TTC549 (cell line): ENCODE measurements around the gene LILRB4.
"Not testable (repeated sequence)": the region's sequence is repeated elsewhere in the genome, so short reads cannot be mapped to it uniquely, and the experiment has no call there.

Source experiments
- FAIRE-seq: peaks from 2 replicates; lab custom pipeline; 2012; peaks lifted over from hg19 to GRCh38; lab: Jason Lieb, UNC

The LILRB4 gene

DNA sequence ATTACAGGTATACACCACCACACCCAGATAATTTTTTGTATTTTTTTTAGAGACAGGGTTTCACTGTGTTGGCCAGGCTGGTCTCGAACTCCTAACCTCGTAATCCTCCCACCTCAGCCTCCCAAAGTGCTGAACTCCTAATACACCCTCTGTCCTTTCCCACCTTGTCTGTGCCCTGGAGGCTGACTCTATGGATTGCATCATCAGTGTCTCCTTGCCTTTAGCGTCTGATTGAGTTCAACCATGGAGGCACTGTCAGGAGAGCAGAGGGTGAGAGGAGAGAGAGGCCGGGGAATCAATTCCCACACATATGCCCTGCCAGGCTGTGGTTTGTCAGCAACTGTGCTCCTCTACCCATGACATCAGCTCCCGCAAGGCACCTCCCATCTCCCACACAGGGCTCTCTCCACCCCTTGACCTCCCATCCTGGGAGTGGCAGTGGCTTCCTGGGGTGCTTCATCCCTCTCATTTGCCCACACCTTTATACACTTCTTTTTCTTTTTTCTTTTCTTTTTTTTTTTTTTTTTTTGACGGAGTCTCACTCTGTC lies 12.6 kb upstream of the LILRB4 start:
- FAIRE-seq, result no peak

DNA sequence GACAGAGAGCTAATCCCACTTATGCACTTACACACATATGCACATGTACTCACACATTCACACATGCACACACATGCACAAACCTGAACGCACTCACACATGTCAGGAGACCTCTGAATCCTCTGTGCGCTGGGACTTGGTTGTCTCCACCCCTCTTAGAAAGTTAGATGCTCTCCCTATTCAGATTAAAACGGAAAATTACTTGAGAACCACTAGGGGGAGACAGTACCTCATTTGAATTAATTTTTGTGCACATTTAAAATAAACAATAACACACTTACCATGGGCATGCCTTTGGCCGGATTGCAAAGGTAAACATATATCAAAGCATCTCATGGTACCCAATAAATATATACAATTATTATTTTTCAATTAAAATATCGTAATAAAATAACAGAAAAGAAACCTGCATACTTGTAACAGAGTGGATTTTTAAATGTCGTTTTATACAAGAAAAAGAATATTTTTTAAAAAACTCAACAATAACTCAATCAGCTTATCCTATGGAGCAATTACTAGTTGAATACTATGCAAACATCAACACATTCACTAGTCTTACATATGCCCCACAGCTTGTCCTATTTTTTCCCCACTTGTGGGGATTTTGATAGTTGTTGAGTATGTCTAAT lies 9.5 kb upstream of the LILRB4 start:
- peak; percentile 57 for FAIRE-seq

DNA sequence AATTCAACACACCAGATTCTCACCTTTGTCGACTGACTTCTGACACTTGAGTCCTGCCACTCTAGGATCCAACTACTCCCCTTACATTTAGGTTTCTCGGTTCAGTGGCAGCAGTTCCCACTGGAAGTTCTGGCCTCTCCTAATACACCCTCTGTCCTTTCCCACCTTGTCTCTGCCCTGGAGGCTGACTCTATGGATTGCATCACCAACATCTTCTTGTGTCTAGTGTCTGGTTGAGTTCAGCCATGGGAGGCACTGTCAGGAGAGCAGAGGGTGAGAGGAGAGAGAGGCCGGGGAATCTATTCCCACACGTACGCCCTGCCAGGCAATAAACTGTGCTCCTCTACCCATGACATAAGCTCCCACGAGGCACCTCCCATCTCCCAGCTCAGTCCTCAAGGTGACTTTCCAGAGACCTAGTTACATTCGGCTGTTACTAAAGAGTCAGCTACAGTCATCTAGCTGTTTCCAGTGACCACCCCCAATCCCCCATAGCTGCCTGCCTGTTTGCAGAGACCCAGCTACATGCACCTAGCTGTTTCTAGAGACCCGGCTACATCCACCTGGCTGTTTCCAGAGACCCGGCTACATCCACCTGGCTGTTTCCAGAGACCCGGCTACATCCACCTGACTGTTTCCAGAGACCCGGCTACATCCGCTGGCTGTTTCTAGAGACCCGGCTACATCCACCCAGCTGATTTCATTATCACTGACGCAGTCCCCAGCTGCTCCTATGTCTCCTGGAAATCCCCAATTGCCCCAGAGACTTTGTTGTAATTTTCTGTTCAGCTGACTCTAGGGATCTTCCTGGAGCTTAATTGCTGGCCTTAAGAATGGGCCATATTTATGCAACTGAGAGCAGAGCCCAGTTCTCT lies 8.1 kb upstream of the LILRB4 start:
- FAIRE-seq, result no peak

DNA sequence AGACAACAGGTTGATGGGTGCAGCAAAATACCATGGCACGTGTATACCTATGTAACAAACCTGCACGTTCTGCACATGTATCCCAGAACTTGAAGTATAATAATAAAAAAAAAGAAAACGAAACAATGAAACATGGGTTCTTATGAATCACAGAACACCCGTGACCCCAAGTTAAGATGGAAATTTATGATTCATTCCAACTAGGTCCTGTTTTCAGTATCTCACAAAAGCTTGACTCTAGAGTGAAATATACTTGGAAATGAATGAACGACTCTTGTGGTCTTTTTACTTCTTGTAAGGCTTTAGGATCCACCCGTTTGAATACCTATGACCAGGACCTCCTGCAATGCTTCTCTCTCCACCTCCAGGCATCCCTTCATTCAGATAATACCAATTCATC lies 3.5 kb upstream of the LILRB4 start:
- no peak for FAIRE-seq

DNA sequence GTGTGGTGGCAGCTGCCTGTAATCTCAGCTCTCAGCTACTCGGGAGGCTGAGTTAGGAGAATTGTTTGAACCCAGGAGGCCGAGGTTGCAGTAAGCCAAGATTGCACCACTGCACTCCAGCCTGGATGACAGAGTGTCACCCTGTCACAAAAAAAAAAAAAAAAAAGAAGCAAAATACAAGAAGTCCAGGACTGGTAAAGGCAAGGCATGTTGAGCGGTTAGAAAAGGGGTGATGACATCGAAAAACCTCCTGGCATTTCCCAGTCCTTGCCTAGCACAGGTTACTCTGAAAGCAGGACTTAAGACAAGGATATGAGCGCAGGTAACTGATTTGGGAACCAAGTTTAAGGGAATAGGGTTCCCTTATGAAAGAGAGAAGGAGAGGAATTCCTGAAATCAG lies 2.5 kb upstream of the LILRB4 start:
- FAIRE-seq, result no peak

DNA sequence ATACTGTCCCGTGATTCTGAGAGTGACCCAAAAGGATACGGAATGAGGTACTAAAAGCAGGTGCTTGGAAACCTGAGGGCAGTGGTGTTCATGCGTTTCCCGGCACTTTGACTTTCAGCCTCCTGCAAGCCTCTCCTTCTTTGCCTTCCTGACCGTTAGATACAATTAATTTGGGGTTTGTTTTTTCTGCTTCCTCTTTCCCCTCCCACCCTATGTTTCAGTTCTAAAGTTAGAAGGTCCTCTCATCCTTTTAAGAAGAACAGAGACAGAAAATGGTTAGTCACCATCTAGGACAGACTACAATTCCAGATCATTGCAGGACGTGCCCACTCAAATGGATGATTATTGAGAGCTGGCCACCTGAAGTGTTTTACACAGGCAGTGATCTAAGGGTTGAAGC lies 1.8 kb upstream of the LILRB4 start:
- no peak for FAIRE-seq

DNA sequence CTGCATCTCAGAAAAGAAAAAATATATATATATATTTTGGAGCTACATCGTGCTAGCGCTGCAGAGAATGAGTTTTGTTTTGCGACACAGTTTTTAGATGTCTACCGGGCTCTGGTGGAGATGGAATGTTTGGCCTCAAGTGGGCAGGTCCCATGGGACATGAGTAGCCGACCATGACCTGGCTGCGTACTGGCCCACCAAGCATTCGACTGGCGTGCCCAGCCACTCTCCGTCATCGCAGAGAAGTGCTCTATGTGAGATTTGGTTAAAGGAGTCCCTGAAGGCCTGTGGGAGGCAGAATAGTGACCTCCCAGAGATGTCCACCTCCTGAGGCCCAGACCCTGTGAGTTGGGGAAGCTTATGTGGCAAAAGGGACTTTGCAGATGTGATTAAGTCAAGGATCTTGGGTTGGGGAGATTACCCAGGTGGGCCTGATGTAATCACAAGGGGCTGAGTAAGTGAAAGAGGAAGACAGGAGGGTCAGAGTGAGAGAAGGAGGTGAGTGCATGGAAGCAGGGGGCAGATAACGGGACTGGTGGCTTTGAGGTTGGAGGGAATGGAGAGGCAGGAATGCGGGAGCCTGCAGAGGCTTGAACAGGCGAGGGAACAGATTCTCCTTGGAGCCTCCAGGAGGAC lies 821 bp upstream of the LILRB4 start:
- FAIRE-seq, result no peak

DNA sequence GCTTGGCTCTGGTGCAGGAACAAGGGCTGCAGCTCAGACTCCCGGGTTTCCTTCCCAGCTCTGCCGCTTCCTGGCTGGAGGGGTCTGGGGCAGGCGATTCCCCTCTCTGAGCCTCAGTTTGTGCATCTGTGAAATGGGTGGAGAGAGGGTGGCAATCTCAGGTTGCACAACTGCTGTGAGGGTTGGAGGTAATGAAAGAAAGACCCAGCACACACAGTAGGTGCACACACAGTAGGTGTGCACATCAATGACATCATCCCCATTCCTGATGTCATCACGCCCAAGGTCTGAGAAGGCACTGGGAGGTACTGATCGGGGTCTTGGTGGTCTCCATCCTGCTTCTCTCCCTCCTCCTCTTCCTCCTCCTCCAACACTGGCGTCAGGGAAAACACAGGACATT lies 2.7 kb downstream of the LILRB4 start:
- FAIRE-seq, result no peak

DNA sequence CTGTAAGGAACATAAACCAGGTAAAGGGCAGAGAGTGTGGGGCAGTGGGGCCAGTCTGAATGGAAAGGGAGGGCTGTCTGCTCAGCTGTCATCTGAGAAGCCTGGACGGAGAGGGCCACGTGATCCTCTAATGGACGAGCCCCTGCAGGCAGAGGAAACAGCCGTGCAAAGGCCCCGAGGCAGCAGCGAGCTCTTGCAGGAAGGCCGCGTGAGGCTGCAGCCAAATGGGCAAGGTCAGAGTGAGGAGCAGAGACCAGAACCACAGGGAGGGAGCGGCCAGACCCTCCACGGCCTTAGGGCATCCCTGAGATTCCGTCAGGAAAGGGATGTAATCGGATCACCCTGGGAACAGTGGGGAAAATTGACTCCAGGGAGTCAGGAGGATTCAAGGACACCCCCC lies 4.4 kb downstream of the LILRB4 start:
- no peak for FAIRE-seq

DNA sequence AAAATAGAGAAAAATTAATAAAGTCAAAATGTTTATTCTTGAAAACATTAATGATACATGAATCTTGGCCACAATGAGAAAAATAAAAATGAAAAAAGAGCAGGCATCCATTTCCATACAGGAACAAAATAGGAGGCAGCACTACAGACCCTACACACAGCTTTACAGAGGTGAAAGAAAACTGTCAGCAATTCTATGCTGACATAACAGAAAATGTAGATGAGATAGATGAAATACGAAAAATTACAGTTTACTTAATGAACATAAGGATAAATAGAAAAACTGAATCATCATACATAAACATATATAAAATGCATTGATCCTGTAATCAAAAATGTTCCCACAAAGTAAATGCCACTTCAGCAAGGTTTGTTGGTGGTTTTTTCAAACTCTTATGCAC lies 5.6 kb downstream of the LILRB4 start:
- FAIRE-seq, result no peak

DNA sequence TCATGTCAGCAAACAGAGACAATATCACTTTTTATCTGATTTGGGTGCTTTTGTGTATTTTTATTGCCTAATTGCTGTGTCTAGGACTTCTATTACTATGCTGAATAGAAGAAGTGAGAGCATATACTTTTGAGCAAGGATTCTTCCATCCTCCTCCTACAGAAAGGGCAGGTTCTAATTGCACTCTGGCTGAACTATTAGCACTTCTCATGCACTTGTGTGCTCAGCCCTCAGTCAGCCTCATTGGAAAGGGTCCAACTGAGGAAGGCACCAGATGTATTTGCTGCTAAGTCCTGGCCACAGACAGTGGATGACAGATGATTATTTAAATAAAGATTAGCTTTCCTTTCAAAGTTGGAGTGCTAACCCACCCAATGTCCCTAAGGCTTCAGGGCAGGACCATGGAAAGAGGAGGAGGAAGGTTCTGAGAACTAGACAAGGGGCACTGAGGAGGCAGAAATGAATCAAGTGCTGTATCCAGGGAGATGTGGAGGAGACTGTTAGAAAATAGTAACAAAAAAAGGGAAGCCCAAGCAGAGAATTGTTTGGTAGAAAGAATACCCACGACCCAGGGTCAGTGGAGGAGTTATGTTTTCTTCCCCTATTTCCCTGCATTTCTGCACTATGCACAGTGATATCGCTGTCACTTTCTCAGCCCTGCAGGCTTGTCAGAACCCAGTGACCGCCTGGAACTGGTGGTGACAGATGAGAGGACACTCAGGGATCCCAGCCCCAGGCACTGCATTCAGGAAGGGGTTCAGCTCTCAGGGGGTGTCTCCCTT lies 8.0 kb downstream of the LILRB4 start:
- no peak for FAIRE-seq

DNA sequence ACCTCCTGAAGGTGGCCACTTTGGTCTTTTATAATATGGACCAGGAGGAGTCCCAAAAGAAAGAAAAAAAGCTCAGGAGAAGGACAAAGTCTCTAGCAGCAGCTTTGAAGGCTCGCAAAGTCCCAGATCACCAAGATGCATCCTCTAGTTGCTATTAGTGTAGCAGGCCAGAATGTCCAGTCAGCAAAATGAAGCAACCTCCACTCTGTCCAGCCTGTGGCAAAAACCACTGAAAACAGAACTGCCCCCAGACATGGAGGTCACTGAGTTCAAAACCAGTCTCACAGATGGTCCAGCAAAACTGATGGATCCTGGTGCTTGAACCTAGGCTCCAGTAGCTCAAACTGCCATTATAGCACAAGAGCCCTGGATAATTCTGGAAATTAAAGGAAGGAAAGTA lies 10.4 kb downstream of the LILRB4 start:
- FAIRE-seq, result no peak

DNA sequence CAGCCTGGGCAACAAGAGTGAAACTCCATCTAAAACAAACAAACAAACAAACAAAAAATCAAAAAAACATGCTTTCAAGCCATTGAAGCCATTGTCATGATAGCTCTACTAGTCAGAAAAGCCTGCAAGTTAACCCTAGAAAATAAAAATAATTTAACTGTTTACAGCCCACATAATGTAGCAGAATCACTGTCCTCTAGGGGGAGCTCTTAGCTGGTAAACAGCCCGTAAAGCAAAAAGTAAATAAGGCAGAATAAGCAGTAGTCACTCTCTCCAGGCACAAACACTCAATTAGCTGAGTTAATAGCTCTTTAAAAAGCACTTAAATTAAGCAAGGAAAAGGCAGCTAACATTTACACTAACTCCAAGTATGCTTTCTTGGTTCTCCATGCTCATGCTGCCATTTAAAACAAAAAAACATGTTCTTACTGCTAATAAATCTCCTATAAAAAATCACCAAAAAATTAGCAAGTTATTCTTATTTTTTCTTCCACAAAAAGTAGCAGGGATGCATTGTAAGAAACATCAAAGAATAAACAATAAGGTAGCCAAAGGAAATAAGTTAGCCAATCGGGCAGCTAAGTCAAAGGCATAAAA lies 11.3 kb downstream of the LILRB4 start:
- peak; percentile 67 for FAIRE-seq

DNA sequence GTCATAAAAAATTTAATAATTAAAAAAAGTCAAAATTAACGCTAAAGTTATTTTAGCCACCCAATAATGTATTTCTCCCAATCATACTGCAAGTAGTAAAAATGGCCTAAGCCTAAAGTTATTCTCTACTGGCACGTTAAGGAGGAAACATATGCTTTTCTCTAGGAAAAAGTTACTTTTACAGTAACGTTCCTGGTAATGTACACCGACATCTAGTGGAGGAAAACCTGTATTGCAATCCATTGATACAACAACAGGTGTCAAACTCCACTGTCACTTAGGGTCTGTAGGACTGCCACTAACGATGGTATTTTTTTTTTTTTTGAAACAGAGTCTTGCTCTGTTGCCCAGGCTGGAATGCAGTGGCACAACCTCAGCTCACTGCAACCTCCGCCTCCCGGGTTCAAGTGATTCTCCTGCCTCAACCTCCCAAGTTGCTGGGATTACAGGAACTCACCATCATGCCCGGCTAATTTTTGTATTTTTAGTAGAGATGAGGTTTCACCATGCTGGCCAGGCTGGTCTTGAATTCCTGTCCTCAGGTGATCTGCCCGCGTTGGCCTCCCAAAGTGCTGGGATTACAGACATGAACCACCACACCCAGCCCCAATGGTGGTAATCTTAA lies 13.5 kb downstream of the LILRB4 start:
- FAIRE-seq, result peak; percentile 56

DNA sequence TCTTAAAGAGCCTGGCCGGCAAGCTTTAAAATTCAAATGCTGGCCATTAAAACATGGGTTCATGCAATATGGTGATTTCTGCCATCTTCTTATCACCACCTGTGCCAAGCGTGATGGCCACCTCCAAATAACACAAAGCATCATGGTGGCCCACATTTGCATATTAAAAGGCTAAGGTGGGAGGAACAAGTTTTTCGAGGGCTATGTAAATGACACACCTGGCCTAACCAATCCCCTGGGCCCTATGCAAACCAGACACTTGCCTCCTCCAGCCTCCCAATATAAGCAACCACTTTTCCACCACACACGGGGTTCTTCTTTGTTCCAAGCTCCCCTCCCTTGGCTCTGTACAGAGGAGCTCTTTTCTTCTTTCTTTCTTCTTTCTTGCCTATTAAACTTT lies 14.4 kb downstream of the LILRB4 start:
- no peak for FAIRE-seq

DNA sequence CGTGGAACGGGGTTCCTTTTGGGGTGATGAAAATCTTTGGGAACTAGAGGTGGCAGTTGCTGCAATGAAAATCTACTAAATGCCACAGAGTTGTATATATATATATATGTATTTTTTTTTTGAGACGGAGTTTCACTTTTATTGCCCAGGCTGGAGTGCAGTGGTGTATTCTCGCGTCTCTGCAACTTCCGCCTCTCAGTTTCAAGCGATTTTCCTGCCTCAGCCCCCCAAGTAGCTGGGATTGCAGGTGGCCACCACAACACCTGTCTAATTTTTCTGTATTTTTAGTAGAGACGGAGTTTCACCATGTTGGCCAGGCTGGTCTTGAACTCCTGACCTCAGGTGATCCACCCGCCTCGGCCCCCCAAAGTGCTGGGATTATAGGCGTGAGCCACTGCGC lies 18.8 kb downstream of the LILRB4 start:
- FAIRE-seq, result not testable (repeated sequence)

DNA sequence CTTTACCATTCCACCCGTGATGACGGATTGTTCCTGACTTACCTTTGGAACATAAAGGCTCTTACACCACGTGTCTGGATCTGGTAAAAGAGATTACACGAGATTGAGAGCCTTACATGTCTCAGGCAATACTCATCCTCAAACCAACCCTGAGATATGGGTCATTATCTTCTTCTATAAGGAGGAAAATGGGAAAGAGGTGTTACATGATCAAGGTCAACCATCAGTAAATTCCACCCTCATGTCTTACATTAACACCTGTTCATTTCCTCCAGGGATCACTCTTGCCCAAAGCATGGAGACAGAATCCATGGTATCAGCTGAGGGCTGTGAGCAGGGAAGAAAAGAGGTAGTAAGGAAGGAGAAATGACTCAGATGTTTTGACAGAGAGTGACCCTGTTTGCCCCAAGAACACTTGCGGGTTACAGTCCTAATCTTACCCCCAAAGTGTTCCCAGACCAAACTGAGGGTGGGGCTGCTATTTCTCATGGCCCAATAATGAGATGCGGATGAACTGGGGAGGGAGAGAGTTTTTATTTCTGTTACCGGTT lies 19.6 kb downstream of the LILRB4 start:
- no peak for FAIRE-seq

DNA sequence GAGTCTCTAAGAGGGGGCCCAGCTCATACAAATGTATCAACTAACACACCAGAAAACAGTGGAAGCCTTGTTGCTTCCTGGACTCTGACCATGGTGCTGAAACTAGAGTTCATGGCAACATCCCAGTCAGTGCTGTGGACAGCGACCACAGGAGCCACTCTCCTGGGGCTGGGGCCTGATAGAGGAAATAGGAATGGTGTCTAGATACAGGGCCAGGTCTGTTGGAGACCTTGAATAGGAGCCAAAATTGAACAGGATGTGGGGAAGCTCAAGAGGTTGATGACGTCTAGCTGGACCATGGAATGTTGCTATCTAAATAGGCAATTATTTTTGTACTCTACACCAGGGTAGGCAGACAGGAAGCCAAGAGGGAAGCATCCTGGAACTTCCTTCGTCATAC lies 21.7 kb downstream of the LILRB4 start:
- no peak for FAIRE-seq

DNA sequence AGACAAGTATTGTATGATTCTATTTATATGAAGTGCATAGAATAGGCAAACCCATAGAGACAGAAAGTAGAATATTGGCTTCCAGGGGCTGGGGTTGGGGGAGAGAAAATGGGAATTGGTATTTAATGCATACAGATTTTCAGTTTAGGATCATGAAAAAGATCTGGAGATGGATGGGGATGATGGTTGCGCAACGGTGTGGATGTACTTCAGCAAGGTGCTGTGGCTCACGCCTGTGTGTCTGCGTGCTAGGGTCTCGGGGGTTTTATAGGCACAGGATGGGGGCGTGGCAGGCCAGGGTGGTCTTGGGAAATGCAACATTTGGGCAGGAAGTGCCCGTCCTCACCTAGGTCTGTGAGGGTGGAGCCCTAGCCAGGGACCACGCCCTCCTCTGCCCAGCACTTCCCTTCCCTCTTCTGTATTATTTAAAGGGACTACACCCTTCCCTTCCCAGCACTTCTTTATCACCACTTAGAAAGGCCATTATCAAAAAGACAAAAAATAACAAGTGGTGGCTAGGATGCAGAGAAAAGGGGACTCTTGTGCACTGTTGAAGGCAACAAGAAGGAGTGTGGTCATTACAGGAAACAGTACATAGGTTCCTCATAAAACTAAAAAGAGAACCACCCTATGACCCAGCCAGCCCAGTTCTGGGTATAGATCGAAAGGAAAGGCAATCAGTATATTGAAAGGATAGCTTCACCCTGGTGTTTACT lies 29.0 kb downstream of the LILRB4 start:
- no peak for FAIRE-seq

DNA sequence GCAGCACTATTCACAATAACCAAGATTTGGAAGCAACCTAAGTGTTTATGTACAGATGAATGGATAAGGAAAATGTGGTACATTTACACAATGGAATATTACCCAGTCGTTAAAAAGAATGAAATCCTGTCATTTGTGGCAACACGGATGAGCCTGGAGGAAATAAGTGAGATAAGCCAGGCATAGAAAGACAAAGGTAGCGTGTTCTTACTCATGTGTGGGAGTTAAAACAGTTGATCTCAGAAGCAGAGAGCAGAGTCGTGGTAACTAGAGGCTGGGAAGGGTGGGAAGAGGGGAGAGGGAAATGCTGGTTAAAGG lies 29.5 kb downstream of the LILRB4 start:
- FAIRE-seq, result no peak

DNA sequence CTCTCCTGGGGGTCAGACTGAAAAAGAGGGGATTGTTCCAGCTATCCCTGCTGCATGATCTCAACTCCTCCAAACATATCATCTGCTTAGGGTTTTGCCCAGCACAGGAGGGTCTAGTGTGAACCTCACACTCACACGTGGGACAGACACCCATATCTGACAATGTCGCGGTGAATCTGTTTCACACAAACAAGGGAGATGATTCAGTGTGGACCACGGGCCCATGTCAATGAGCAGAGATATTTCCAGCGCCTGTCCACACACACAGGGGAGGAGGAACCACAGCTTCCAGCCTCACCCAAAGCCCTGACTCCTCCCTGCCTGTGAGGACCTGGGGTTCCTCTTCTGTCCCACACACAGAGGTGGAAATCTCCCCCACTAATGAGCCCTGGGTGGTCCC lies 31.9 kb downstream of the LILRB4 start:
- no peak for FAIRE-seq
